Pancreas (tissue), 10 donors: ENCODE data around the gene UBE2D1. TPM values are rescaled to one million over a fixed set of nuclear protein-coding genes. Genes with fewer than 3 reads are reported as not detected.

Experiments
- ATAC-seq, 4 donors: fragments of 200-7000 bp; cut with Tn5 transposase; one replicate each; pipeline versions ENCODE4 v1.8.0 to v1.9.1; 2020; ENCODE audit warnings: mild to moderate bottlenecking in 4 of 4, moderate library complexity in 4 of 4
- DNase-seq, 6 donors: peaks; one replicate each; pipeline ENCODE4 v3.0.0-alpha.2; 2020
- FAIRE-seq: peaks from 2 replicates; lab custom pipeline; 2012; peaks lifted over from hg19 to GRCh38; lab: Jason Lieb, UNC
- H3K27ac ChIP-seq, 4 donors: fragments of 200-600 bp; sonication (generic); 1 replicate in 3 of 4; 2 replicates in 1 of 4; pipeline versions ENCODE4 v1.5.0 to v1.8.0; 2020
- H3K27me3 ChIP-seq, 4 donors: fragments of 200-600 bp; one replicate each; pipeline ENCODE4 v1.8.0; 2021
- H3K36me3 ChIP-seq, 3 donors: fragments of 200-600 bp; sonication (generic) in 1 of 3; one replicate each; pipeline versions ENCODE4 v1.5.0 to v1.8.0; 2020 to 2021
- H3K4me1 ChIP-seq, 3 donors: fragments of 200-600 bp; one replicate each; pipeline ENCODE4 v1.8.0; 2021
- H3K4me3 ChIP-seq, 4 donors: fragments of 200-600 bp; sonication (generic) in 2 of 4; one replicate each; pipeline versions ENCODE4 v1.5.0 to v1.8.0; 2020 to 2021
- H3K9me3 ChIP-seq, 4 donors: fragments of 200-600 bp; one replicate each; pipeline ENCODE4 v1.8.0; 2021
- CTCF ChIP-seq, 4 donors: fragments of 200-600 bp; sonication (generic) in 3 of 4; IDR thresholded peaks; one replicate each; pipeline versions ENCODE4 v1.5.0 to v1.8.0; 2021; ENCODE audit warnings: antibody characterized with exemption in 4 of 4
- WGBS, 2 donors: extraction: QIAGEN DNeasy Blood & Tissue Kit; methylation state at CpG; one replicate each; pipeline ENCODE4 v1.1.7; 2013; 5-methylcytosine and 5-hydroxymethylcytosine counted together
- intact Hi-C, 3 donors: fragments of 100-400 bp; cut with DNase I; formaldehyde crosslinking; loops; one replicate each; pipeline versions ENCODE4 v1.11.1 to v1.14.2; 2022
- polyA plus RNA-seq, 2 donors: library from polyadenylated mRNA; stranded (reverse); fragments of 200-250 nt; gene quantifications; one replicate each; pipeline ENCODE4 v1.2.3, GENCODE V29; 2013
- total RNA-seq, 6 donors: library from RNA; stranded (reverse); fragmentation: NEBNext Ultra II Directional in 4 of 6; extraction: Animal tissue kit (Norgen Biotek cat#: 25700) in 4 of 6; gene quantifications; one replicate each; pipeline versions ENCODE4 v1.2.1 to v1.2.4, GENCODE V29; 2021 to 2023
- donor health status: healthy with polysubstance abuse.
- donor health status: DM: no; HTN: no; CAD: no; lungs with moderate emphysema.
- donor health status: DM: no; HTN: no; CAD: no.
- donor health status: control.
- donor health status: control.
- donor health status: Bipolar disorder and iron deficiency.
- donor health status: DM: yes; HTN: yes; CAD: no.
- donor health status: DM: no; HTN: no; CAD: no.
- donor health status: DM: no; HTN: no; CAD: no.
- donor health status: DM: yes; HTN: yes; CAD: no.

The UBE2D1 gene
- total and polyA plus RNA-seq, 8 donors: 2.5 to 8.9 (median 3.1) TPM

- 93 to 97% methylated on average over 9 of the region's 9 CpGs for WGBS, 2 donors
- Histone ChIP-seq H3K36me3 (peaks cover 0 to 7% (median 0%) of the 10 kb centered on the region in 3 donors), H3K4me1 (no peaks in the 10 kb centered on the region), H3K9me3 (no peaks in the 10 kb centered on the region), H3K4me3 (no peak overlapping the region), H3K27me3 (no peaks in the 10 kb centered on the region), H3K27ac (no peak overlapping the region)
- FAIRE-seq: no peak
- TF ChIP-seq CTCF (IDR thresholded peaks at IDR 0.05): no peak
- intact Hi-C loops: no loop called here
- no peak for DNase-seq
- no peak for ATAC-seq
These were observed 25.7 kb downstream of the UBE2D1 start for GRCh38 chr10:58360412-58361004.

- peaks cover 0 to 7% (median 0%) of the 10 kb centered on the region in 3 donors for H3K36me3 ChIP-seq
- intact Hi-C loops: no loop called here
- FAIRE-seq: no peak
- no peaks in the 10 kb centered on the region for H3K4me1 ChIP-seq
- no peaks in the 10 kb centered on the region for H3K27me3 ChIP-seq
- ATAC-seq: no peak
- WGBS, 2 donors: 96 to 100% methylated on average over 2 of the region's 2 CpGs
- no peak for DNase-seq
- no peak overlapping the region for H3K4me3 ChIP-seq
- no peak overlapping the region for H3K27ac ChIP-seq
- TF ChIP-seq CTCF (IDR thresholded peaks at IDR 0.05): no peak
- H3K9me3 ChIP-seq: no peaks in the 10 kb centered on the region
These were observed 26.5 kb downstream of the UBE2D1 start for GRCh38 chr10:58361353-58361752.

- TF ChIP-seq CTCF (IDR thresholded peaks at IDR 0.05): no peak
- whole genome bisulfite sequencing, 2 donors: 67 to 76% methylated on average over 1 of the region's 1 CpG
- peaks cover 0 to 7% (median 0%) of the 10 kb centered on the region in 3 donors for H3K36me3 ChIP-seq
- no peaks in the 10 kb centered on the region for H3K27me3 ChIP-seq
- no peak overlapping the region for H3K27ac ChIP-seq
- intact Hi-C loops: no loop called here
- no peak for FAIRE-seq
- H3K4me3 ChIP-seq: no peak overlapping the region
- no peak for ATAC-seq
- DNase-seq: no peak
- no peaks in the 10 kb centered on the region for H3K9me3 ChIP-seq
- H3K4me1 ChIP-seq: no peaks in the 10 kb centered on the region
These were observed 27.4 kb downstream of the UBE2D1 start for GRCh38 chr10:58362027-58362789.

GRCh38 chr10:58367069-58367468, 32.3 kb downstream of the UBE2D1 start:
- H3K9me3 ChIP-seq: no peaks in the 10 kb centered on the region
- H3K36me3 ChIP-seq: peaks cover 0 to 7% (median 0%) of the 10 kb centered on the region in 3 donors
- no peak for TF ChIP-seq CTCF (IDR thresholded peaks at IDR 0.05)
- no peak for DNase-seq
- intact Hi-C loops: no loop called here
- 84 to 89% methylated on average over 3 of the region's 3 CpGs for WGBS, 2 donors
- no peak overlapping the region for H3K4me3 ChIP-seq
- ATAC-seq: no peak
- H3K27me3 ChIP-seq: no peaks in the 10 kb centered on the region
- no peak overlapping the region for H3K27ac ChIP-seq
- no peaks in the 10 kb centered on the region for H3K4me1 ChIP-seq
- FAIRE-seq: no peak

- FAIRE-seq (no peak), ATAC-seq (no peak), DNase-seq (no peak)
- Histone ChIP-seq H3K4me1 (no peaks in the 10 kb centered on the region), H3K36me3 (no peaks in the 10 kb centered on the region), H3K4me3 (no peak overlapping the region), H3K27ac (no peak overlapping the region), H3K9me3 (no peaks in the 10 kb centered on the region), H3K27me3 (no peaks in the 10 kb centered on the region)
- TF ChIP-seq CTCF (IDR thresholded peaks at IDR 0.05): no peak
- intact Hi-C loops: no loop called here
These were observed 36.7 kb downstream of the UBE2D1 start for GRCh38 chr10:58371473-58371872.
